GM21786 (cell line): ENCODE results near the gene MFRP.

Experiments
- ATAC-seq: cut with Tn5 transposase; IDR thresholded peaks from one replicate; pipeline ENCODE4 v1.9.1; 2021; ENCODE audit not compliant: unreplicated experiment

Gene MFRP

DNA sequence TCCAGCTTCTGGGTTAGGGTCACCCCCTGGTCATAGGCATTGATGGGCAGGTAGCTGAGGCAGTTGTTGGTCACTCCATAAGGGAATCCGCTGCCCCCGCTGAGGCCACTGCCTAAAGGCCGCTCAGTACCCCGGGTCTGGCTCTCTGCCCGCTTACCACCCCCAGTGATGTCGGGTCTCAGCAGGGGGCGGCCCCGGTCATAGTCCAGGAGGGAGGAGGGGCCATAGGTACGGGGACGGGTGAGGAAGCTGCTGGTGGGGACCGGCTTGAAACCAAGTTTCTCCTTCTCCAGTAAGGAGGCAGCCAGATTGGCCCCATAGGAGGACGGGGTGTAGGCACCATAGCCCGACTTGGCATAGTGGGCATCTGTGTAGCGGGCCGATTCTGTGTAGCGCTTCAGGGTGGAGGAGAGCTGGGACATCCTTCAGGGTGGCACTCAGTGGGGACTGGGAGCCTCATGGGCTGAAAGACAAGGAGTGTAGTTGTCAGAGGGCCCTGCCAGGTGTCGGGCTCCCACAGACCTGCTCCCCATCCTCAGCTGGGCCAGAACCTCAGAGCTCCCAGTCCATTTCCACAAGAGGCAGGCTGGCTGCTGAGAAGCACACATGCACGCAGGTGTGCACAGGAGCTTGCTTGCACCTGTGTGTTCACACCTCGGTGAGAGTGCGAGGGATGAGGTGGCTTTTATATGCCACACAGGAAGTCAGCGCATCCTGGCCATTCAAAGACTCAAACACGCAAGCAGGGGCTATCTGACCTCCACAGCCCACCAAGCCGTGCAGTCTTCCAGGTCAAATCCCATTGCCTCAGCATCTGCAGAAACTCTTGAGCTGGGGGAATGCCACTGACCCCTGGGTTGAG, 26.8 kb upstream of the MFRP start:
- no peak for ATAC-seq

DNA sequence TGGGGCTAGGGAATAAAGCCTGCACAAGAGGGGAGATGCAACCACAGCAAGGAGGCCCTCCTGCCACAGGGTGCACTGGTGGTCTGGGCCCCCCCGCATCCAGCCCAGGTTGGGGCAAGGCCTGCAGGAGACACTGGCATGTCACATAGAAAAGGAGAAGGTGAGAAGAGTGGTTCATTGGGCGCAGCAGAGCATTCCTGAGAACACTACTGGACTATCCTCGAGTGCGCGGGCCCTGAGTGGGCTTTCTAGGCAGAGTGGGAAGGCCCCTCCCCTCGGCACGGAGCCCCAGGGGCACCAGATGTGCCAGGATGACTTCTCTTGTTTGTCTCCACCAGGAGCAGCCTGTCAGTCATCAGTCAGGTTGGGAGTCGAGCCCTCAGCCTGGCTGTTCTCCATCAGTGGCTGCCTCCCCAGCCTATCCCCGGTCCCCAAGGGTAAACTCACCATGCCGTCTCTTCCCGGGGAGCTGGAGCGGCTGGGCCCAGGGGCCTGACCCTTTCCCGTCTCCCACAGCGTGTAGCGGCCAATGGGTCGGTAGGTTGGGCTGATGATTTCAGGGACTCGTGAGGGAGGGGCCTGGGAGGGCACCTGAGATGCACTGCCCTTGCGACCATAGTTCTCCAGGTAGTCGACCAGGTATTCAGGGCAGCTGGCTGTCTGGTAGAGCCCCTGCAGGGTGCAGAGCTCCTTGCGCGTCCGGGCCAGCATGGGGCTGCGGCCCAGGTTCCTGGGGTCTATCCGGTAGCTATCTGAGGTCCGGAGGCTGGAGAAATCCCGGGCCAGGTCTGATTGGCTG, 26.0 kb upstream of the MFRP start:
- no peak for ATAC-seq

DNA sequence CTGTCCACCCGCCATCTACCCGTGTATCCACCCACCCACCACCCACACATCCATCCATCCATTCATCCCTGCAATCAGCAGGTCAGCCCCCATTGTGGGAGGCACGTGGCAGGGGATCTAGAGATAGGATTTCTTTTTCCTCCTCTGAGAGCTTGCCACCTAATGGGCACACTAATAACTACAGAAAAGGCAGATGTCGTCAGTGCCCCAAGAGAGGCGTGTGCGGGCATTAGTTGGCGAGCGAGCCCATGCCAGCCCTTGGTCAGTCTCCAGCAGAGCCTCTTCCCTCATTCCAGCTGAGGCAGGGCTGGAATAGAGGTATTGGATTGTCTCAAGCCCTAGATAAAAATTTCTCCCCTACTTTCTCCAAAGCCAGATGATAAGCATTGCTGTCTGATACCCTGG, 25.3 kb upstream of the MFRP start:
- no peak for ATAC-seq

DNA sequence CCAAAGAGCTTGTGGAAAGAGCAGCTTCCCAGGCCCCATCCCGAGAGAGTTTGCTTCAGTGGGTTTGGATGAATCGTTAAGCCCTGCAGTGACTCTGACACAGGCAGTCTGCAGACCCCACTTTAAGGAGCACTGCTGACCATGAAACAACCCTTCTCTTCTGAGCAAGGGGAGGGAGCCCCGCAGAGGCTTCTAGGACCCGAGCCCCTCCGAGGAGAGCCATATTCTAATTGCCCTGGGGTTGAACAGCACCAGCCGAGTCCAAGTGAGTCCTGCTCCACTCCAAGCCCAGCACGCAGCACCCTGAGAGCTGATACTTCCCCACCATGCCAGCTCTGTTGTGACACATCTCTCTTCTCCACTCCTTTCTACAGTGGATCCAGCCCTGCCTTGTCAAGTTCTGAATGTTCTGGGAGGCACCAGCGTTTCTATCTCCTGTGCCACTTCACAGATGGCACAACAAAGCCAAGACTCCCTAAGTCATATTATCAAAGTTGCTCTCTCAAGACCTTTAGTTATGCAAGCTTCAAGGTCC, 24.6 kb upstream of the MFRP start:
- ATAC-seq: no peak

DNA sequence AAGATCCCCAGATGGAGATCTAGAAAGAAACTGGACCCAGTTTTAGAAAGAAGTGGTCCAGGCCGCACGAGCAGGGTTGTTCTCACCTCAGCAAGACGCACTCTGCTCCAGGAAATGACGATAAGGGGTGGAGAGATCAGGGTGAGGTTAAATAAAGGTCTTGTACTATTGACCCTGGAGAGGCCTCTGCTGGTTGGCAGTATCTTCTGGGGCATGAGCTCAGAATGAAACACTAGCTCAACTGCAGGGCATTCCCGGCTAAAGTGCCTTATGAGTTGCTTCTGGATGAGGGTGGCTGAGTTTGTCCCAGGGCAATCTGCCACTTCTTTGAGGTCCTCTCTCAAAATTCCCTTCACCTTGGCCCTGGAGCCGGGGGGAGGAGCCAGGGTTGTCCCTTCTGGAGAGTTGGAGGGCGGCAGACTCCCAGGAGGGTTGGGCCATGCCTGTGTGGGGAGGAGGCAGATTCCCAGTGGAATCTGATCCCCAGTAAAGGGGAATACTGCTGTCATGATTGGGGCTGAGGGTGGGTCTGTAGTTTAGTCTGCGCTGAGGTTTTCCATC, 24.1 kb upstream of the MFRP start:
- no peak for ATAC-seq

DNA sequence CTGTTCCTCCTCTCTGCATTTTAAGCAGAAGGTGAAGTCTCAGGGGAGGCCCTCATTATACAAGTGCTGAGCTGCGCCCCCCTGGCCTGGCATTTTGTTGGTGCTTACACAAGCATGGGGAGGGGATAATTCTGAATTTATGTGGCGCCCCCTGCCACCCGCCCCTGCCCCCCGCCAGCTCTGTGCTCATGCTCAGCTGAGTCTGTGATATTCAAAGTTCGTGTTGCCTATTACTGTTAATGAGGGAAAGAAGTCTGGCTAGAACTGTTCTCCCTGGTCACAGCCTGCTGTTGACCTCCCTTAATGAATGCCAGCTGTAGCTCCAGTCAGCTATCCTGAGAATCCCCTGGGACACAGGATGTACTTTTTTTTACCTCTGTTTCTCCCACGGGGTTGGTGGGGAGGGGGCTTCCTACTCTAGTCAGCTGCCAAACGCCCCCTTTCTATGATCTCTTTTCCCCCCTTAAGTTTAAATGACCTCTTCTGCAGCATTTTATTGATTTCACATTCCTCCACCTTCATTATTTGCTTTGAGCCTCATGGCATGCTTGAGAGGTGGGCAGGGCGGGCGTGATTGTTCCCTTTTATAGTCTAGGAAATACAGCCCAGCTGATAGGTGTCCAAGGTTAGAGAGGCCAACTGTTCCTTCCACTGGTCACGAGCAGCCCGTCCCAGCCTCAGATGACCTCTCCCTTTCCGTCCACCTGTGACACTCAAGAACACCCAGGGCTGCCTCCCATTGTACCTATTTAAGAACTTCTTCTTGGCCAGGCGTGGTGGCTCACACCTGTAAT, 22.8 kb upstream of the MFRP start:
- ATAC-seq: no peak

DNA sequence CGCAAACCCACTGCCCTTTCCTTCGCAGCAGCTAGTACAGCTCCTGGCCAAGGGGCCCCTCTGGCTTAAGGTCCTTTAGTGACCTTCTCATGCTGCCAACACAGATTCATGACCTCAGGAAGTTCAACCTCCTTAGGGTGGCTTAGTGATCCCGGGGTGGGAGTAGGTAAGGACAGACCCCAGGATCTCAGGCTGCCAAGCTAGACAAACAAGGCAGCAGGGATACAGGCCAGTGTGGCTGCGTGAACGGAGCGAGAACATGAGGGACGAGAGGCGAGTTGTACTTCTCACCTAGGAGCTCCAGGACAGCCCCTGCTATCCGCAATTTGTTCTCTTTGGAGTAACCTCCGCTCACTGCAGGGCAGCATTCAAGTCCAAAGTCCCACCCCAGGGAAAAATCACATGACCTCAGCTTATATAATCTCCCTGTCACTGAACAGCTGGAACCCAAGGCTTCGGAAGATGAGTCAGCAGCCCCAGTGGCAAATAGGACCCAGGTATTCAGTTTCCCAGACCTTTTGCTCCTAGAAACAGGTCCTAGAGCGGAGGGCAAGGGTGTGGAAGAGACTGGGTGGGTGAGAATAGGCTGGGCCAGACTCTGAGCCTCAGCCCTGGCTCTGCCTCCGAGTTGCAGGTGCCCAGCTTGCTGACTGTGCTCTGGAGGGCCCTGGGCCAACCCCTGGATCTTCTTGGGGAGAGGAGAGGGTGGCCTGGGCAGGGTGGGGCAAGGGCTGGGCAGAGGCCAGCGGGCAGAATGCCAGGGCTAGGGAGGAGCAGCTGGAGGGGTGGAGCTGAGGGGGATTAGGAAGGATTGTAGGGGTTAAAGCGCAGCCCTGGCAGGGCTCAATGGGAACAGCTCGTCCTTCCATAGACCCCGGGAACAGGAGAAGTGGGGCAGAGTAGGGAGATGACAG, 21.9 kb upstream of the MFRP start:
- ATAC-seq: no peak

DNA sequence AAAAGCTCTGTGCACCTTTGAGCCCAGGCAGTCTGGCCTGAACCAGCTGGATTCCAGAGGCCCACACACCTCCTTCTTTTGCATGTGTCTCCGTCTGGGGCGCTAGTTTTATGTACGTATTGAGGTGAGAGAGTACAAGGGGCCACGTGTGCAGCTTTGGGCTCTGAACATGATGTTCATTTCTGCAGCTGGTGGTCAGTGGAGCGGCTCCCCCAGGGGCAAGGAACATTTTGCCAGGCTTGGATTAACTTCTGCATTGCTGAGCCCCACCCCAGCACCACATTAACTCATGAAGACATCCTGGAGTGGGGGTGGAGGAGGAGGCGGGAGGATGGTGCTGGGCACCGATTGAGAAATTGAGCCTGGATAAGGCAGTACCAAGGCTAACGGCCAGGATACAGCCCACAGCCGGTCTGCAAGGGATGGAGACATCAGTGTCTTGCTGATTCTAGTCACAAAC, 21.2 kb upstream of the MFRP start:
- ATAC-seq: no peak

DNA sequence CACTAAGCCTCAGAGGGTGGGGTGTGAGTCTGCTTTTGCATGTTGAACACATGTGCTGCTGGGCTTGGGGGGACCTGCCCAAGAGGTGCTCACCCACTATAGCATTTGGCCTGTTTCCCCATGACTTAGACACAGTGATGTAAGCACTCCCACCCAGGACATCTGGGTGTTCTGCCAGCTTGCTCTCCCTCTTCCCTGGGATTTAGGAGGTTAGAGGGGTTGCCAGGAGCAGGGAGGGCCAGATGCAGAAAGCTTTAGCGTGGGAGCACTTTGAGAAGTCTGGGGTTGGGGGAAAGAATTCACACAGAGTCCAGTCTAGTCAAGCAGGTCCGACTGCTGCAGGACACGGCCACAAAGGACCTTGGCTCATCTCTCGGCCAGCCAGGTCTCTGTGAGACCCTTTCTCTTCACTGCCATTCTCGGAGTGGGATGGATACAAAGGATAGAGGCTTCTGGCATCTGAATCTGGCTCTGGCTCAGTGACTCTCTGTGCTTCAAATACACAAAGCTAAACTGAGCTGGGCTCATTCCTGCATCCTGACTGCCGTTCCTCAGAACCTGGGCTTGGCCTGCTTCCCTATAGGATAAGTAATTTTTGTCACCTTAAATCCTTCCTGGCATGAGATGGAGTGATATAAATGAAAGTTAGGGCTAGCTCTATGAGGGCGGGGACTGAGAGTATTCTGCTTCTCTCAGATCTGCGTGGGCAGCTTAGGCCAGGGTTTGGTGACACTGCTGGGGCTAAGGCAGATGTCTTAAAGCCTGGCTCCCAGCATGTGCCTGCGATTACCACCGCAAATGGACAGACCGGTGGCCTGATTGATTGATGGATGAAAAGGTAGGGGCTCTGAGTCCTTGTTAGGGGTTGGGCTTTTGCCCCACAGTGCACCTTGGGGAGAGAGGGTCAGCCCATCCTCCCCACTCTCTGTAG, 20.4 kb upstream of the MFRP start:
- ATAC-seq: no peak

DNA sequence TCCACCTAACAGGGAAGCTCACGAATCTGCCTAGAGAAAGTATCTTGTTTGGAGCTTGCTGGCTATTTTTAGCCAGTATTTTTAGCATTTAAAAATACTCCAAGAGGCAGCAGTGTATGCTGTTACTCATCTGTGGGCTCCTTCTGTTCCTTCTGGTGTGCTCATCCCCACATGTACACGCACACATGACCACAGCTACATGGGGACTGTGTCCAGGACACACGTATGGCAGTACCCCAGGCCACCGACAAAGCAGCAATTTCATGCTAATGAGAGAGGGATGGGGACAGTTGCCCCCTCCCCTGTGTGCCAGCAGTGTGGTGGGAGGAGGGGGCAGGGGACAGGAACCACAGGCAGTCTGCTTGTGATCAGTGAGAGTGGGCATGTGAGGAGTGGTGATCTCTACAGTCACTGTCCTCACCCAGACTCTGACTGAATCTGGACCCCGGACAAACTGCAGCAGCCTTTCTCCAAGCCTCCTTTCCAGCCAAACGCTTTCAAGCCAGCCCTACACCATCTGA, 18.6 kb upstream of the MFRP start:
- ATAC-seq: no peak

DNA sequence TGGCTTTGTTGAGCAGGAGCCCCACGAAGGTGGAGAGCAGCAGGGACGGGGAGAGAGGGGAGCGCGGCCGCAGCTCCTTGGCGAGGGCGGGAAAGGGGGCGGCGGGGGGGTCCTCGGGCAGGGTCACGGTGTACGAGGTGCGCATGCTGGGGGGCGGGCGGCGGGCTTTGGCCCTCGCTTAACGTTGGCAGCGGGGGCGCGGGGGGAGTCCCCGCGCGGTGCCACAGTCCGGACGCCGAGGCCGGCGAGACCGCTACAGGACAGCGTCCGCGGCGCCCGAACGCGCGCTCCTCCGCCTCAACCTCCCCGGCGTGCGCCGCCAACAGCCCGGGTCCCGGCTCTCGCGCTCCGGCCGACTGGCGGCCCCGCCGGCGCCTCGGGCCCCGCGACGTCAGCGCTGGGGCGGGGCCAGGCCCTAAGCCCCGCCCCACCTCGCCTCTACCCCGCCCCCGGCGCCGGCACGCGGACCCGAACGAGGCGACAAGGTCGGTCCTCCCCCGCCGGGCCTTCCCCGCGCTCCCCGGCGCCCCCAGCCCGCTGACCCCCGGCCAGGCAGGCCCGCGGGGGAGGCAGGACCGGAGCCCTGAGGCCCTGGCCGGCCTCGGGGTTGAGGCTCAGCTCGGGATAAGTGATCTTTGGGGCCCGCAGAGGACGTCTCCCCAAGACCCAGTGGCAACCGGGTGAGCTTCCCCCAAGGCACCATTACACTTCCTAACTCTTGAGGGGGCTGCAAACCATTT, 17.5 kb upstream of the MFRP start:
- ATAC-seq: no peak

DNA sequence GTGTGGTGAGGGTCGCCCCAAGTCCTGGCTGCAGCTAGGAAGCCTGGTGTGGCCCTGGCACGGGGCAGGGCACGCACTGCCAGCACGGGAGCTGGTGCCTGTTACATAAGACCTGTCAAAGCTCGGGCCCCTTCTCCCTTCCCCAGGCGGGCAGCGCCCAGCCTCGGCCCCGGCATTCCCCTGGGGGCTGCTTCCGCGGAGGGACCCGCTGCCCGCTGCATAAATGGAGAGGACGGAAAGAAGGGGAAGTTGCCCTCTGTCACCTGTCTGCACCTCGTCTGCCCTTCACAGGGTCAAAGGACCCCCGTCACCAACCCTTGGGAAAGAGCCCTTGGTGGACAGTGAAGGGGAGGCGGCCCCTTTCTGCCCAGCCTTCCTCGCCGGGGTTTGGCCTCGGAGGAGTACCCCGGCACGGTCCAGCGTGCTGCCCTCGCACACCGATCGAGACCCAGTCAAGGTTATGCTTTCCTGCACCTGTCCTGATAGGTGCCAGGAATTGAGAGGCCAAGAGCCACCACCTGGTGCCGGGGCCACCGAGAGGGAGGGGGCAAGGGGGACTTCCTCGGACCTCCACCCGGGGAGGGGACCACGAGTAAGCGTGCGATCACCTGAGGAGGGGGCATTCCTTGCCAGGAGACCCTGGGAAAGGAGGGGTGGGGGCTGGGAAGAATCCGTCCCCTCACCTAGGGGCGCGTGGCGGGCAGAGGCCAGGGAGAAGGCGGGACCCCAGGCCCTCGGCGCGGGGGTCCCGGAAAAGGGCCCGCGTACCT, 16.8 kb upstream of the MFRP start:
- ATAC-seq: no peak

DNA sequence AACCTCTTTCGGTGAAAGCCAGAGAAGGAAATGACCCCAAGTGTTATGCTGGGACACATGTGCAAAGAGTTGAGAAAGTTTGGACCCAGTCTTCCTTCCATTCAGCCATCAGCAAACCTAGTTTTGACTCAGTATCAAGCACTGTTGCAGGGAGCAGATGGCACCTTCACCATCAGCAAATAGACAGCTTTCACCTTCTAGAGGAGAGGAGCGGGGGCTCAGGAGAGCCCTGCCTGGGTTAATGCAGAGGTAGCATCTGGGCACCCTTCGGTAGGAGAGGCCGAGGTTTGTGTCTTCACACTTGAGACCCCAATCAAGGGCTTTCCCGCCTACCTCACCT, 16.2 kb upstream of the MFRP start:
- ATAC-seq: no peak

DNA sequence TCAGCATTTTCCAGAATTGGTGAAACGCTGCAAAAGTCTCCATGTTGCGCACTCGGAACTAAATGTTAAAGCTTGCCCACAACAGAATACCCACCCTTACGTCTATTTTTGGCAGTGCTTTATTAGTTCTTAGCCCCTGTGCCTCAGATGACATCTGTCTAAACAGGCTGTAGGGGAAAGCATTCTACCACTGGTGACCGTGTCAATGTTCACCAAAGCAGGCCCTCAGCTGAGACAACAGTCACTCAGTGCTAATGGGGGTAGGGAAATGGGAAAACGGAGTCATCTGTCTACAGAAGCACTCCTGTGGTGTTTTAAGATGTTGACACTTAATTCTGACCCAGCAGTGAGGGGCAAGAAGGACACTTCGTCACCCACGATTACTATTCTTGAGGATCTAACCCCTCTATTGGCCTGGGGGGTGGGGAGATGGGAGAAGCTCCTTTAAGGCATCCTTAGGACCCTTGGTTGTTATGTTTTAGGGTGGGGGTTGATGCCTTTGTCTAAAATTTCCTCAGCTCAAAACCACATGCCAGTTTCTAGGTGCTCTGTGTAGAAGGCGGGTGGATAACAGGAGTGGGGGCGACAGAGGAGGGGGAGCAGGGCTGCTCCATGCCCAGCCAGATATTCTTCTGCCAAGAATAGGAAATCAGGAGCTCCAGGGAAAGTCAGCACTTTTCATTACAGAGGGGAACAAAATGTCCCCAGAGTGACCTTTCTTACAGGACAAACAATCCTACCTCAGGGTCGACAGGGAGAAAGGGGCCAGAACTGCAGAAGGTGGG, 15.6 kb upstream of the MFRP start:
- ATAC-seq: no peak

DNA sequence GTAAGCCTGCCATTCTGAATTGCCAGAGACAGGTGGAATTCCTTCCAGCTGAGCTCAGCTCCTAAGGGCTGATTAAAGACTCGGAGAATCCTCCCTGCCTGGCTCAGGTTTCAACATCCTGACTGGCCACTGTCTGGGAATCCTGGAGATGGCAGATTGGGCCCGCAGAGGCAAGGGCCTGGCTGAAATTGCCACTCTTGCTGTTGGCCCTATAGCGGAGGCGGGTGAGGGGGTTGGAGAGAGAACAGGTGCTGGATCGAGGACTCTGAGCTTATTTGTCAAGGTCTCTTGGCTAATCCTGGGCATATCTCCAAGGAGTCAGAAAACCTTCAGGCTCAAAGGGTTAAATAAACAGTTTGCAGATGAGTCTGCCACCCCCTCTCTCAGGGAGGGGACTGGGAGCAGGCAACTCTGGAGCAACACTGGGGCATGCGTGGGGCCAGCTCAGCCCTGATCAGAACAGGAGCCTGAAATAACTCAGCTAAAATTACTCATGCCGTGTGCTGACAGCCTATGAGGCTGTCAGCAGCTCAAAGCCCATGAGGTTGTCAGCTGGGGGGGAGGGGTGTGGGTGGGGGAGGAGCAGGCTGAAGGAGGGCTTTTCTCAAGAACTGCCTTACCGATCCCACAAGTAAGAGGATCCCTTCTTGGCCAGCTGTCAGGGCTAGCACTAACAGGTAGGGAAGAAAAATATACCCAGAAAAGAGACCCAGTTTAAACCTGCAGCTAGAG, 14.7 kb upstream of the MFRP start:
- no peak for ATAC-seq
